Activated CD4-positive, alpha-beta T cell treated with anti-CD3 and anti-CD28 coated beads, Interleukin-2, amount 50 U/mL, for 48 hours (primary cell): Measurements from ENCODE around the gene BRD1.

Experiments used
- DNase-seq, 2 experiments: peaks; one replicate each; pipeline ENCODE4 v3.0.0-alpha.2; 2020

The BRD1 gene

GRCh38 chr22:49827853-49828598 lies at the start of gene BRD1:
Gene BRD1, minus strand, starts transcription at chr22:49827873. Its CDS starts 3,556 bp downstream, at chr22:49824317.
- peak; percentile 51 to 59 for DNase-seq

DNA sequence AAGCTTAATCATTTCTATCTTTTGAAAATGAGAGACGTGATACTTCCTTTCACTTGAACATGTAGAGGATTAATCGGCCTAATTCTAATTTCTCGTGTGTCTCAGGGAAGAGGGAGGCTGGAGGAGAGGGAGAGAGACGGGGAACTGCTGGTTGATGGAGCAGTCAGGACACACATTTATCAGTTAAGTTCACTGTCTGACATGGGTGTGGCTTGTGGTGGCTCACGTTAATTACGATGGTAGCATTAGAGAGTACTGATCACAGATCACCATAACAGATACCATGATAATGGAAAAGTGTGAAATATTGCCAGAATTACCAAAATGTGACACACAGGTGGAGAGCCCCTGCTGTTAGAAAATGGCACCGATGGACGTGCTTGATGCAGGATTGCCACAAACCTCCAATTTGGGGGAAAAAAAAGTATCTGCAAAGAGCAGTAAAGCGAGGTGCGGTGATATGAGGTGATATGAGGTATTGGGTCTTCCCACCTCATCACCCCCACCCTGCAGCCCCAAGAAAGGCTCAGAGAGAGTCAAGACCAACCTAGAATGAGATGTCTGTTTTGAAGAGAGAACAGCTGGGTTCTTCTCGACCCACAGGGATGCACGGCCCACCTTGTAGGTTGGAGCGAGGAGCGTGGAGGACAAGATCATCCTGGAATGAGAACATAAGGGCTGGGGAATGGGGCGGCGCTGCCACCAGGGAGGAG lies 45.7 kb upstream of the BRD1 start:
- DNase-seq = no peak

GRCh38 chr22:49872347-49872746 lies 44.7 kb upstream of the BRD1 start:
- no peak for DNase-seq

DNA sequence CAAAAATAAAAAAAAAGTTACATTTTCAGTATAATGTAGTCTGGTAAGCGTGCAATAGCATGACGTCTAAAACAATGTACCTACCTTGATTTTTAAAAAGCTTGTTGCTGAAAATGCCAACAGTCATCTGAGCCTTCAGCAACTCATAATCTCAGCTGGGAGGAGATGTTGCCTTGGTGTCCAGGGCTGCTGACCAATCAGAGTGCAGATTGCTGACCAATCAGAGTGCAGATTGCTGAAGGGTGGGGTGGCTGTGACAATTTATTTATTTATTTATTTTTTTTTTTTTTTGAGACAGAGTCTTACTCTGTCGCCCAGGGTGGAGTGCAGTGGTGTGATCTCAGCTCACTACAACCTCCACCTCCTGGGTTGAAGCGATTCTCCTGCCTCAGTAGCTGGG lies 43.8 kb upstream of the BRD1 start:
- no peak for DNase-seq

GRCh38 chr22:49869845-49870712 lies 42.4 kb upstream of the BRD1 start:
- no peak for DNase-seq

DNA sequence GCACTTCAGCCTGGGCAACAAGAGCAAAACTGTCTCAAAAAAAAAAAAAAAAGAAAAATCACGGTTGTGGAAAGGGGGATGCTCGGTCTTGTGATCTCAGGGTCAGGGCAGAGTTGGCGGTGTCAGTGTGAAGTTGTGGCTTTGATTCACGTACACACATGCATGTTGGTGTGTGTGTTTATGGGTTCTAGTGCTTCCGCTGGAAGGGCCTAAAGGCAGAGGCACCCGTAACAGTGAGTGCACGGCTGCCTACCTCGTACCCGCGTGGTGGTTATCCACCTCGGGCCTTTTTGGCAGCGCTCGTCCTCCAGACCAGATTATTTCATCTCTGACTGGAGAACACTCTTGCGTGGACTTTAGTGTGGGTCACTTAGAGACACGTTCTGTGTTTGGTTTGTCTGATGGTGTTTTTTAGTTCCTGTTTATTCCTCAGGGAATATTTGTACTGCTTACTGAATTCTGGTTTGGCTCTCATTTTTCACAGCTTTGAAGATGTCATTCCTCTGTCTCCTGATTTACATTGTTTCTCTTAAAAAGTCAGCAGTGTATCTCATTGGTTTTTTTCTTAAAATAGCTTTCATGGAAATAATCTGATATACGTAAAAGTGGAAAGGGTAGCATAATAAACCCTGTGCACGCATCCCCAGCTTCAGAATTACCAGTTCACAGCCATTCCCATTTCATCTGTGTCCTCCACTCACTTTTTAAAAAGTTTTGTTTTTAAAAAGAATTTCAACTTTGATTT lies 41.6 kb upstream of the BRD1 start:
- no peak for DNase-seq

DNA sequence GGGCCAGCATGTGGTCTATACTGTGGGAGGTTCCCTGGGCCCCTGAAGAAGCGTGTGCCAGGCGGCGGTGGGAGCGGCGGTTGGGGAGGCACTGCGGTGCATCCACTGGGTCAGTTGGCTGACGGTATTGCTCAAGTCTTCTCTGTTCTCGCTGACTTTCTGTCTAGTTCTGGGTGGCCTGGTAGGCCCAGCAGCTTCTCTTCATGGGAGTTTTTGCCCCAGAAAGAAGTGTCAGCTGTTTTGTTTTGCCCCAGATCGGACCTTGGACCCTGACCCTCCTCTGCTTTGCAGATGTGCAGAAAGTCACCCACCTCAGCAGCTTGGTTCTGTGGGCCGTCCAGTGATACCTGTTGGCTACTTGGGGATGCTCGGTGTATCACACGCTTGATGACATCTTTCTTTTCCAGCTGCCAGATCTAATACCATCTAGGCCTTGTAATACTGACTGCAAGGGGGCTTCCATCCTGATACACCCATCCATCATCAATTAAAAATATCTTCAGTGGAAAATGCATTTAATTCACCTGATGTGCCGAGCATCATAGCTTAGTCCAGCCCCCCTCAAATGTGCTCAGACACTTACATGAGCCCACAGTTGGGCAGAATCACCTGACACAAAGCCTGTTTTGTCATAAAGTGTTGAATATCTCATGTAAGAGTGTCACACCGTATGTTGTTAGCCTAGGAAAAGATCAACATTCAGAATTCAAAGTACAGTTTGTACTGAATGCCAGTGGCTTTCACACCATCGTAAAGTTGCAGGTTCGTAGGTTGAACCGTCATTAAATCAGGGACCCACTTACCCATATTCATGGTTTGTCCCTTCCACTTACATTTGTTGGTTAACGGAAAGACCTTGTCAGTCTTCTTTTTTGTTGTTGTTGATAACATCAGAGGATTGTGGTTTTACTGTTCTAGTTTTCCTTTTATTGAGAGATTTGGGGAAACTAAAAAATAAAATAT lies 39.9 kb upstream of the BRD1 start:
- no peak for DNase-seq

- DNase-seq = no peak
These were observed 39.0 kb upstream of the BRD1 start for GRCh38 chr22:49866646-49867045.

GRCh38 chr22:49866134-49866533 lies 38.5 kb upstream of the BRD1 start:
- DNase-seq = no peak

GRCh38 chr22:49865156-49865555 lies 37.5 kb upstream of the BRD1 start:
- no peak for DNase-seq

GRCh38 chr22:49863931-49864330 lies 36.3 kb upstream of the BRD1 start:
- DNase-seq = no peak

DNA sequence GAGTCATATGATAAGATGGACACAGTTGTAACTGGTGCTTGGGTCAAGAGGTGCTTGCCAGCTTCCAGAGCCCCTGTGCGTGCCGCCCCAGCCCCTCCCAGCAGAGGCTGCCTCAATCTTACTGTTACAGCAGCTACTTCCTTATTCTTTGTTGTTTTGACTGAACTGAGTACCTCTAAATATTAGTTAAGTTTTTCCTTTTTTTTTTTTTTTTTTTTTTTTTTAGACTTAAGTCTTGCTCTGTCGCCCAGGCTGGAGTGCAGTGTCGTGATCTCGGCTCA lies 34.8 kb upstream of the BRD1 start:
- no peak for DNase-seq

GRCh38 chr22:49861642-49862495 lies 34.2 kb upstream of the BRD1 start:
- no peak for DNase-seq

DNA sequence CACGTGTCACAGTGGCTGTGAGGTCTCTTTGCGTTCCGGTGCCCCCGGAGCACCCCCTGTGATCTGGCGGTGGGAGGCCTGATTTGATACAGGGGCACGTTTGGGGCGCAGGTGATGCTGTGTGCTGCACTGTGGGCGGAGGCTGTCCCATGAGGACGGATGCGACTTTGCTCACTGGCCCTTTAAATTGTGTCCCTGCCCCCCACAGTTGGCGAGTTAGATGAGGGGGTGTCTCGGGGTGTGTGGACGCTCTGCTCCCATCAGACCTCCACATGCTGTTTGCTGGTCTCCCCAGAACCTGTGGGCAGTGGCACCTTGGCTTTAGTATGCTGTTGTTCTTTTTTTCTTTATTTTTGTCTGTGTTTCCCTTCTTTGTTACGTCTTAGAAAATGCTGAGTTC lies 31.2 kb upstream of the BRD1 start:
- DNase-seq = no peak

DNA sequence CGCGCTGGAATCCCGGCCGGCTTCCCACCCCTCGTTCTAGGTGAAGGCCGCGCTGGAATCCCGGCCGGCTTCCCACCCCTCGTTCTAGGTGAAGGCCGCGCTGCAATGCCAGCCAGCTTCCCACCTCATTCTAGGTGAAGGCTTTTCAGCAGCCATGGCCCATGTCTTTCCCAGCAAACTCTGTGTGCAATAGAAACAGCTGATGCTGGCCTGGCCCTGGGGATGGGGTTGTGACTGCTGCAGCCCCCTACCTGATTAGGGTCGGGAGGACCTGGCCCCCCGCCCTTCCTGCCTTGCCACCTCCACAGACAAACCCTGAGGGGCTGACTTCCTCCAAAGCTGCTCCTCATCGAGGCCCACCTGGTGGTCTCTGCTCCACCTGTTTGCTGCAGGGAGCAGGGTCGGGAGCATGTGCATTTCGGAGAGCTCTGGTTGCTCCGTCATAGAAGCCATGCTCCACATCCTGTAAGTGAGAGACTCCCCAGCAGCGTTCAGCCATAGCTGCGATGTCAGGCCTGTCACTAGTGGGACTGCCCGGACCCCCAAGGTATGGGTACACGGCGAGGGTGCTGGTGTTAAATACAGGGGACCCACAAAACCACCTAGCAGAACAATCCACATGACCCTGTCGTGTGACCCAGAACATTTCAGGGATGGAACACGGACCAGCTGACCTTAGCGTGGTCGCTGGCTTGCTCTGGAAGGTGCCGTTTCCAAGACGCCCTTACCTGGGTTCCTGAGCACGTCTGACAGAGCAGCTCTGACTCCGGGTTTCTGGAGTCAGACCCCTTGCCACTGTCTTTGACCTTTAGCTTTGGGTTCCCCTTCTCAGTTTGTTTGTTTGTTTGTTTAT lies 29.3 kb upstream of the BRD1 start:
- no peak for DNase-seq

DNA sequence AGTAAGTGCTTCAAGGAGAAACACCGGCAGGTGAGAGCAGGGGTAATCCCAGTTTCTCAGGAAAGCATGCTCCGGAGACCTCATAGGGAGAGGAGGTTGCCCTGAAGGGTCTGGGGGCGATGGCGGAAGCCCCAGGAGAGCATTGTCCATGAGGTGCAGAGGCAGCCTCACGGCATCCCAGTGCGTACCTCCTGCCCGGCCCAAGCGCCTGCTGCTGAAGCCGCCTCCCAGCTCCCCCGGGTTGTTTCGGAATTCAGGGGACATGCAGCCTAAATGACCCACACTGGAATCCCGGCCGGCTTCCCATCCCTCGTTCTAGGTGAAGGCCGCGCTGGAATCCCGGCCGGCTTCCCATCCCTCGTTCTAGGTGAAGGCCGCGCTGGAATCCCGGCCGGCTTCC lies 28.7 kb upstream of the BRD1 start:
- DNase-seq = no peak

- DNase-seq = no peak
These were observed 27.7 kb upstream of the BRD1 start for GRCh38 chr22:49855251-49855911.

DNA sequence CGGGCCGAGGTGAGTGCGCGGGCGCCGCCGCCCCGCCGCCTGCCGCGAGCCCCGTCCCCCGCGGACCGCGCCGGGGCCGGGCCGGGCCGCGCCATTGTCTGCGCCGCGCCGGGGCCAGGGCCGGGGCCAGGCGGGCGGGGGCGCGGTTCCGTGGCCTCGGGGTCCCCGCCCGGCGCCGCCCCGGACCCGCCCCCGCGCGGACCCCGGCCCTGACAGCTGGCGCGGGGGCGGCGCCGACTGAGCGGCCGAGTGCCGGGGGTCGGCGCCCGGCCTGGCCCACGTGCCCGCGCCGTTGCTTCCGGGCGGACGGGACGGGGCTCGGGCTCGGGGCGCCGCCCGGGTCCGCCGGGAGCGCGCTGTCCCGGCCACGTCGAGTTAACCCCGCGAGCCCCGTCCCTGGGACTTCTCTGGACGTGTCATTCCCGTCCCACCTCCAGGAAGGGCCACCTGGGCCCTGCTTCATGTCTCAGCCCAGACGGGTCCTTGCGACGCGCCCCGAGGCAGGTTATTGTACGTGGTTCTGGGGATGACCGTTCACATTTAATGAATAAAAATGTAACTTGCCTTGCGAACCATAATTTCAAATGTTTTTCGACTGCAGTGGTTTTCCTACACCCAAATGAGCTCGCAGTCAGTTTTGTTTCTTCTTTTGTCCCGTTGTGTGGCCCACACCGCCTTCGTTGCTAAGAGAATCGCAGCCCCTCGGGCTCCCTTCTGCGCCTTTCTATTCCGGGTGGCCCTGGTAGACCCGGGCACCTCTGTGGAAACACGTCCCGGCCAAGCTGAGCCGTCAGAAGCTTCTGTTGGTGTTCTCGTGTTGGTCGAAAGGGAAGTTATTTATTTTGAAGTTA lies 26.5 kb upstream of the BRD1 start:
- peak; percentile 34 to 41 for DNase-seq
